Forelimb muscle (tissue), 1 donor: ENCODE results near the gene C1orf185. TPM values are rescaled to one million over a fixed set of nuclear protein-coding genes. Genes with fewer than 3 reads are reported as not detected.
"Not testable (repeated sequence)": the region's sequence is repeated elsewhere in the genome, so short reads cannot be mapped to it uniquely, and the experiment has no call there.

Experiments
- DNase-seq: peaks from one replicate; pipeline ENCODE4 v3.0.0-alpha.2; 2013; ENCODE audit warnings: low read depth
- polyA plus RNA-seq: library from polyadenylated mRNA; unstranded; fragments of 120-200 nt; gene quantifications from one replicate; pipeline ENCODE4 v1.2.1, GENCODE V29; 2013; ENCODE audit not compliant: insufficient read length

Gene C1orf185
- polyA plus RNA-seq, 1 donor, result not detected

DNA sequence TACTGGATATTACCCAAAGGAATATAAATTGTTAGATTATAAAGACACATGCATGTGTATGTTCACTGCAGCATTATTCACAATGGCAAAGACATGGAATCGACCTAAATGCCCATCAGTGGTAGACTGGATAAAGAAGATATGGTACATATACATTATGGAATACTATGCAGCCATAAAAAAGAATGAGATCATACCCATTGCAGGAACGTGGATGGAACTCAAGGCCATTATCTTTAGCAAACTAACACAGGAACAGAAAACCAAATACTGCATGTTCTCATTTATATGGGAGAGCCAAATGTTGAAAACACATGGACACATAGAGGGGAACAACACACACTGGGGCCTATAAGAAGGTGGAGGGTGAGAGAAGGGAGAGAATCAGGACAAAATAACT lies 35.7 kb downstream of the C1orf185 start:
- DNase-seq, result not testable (repeated sequence)

DNA sequence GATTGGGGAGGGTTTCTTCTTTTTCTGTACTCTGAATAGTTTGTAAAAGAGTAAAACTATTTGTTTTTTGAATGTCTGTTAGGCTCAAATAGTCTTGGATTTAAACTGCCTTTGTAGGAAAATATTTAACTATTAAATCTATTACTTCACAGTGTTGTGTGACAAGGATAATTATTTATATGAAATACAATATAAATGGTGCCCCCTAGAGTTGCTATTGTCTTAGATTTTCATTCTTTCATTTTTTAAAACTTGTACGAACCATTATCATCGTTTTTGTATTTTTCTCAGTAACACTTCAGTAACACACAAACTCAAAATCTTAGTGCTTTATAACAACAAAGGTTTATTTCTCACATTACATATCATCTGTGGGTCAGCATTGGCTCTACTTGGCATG lies 37.4 kb downstream of the C1orf185 start:
- no peak for DNase-seq

DNA sequence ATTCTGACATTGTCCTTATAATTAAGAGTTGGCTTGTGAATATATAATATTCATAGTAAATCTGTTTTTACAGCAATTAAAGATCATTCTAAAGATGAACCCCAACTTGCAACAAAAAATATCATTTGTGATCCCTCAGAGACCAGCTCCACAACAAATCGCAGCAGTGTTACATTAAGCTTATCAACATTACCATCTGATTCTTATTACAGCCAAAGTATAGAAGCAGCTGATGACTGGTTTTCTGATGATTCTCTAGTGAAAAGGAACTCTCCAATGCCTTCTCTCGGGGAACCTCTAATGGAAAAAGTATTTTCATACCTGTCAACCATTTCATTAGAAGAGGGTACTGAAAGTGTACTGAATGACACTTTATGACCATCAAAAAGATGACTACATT lies 45.4 kb downstream of the C1orf185 start:
- DNase-seq, result no peak

DNA sequence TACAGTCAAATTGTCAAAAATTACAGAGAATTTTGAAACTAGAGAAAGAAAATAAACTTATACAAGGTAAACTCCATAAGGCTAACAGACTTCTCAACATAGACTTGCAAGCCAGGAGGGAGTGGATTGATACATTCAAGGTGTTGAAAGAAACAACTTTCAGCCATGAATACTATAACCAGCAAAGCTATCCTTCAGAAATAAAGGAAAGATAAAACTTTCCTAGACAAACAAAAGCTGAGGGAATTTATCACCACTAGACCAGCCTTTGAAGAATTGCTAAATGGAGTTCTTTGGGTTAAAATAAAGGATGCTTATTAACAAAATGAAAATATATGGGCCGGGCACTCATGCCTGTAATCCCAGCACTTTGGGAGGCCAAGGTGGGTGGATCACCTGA lies 52.7 kb downstream of the C1orf185 start:
- DNase-seq, result no peak

DNA sequence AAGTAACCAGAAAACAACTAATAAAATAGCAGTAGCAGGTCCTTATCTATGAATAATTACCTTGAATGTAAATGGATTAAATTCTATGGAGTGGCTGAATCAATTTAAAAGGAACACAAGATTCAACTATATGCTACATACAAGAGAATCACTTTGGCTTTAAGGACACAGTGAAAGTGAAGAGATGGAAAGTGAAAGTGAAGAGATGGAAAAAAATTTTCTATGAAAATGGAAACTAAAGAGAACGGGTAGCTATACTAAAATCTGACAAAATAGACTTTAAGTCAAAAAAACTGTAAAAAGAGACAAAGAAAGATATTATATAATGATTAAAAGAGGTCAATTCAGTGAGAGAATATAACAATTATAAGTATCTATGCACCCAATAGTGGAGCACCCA lies 54.7 kb downstream of the C1orf185 start:
- DNase-seq, result no peak

DNA sequence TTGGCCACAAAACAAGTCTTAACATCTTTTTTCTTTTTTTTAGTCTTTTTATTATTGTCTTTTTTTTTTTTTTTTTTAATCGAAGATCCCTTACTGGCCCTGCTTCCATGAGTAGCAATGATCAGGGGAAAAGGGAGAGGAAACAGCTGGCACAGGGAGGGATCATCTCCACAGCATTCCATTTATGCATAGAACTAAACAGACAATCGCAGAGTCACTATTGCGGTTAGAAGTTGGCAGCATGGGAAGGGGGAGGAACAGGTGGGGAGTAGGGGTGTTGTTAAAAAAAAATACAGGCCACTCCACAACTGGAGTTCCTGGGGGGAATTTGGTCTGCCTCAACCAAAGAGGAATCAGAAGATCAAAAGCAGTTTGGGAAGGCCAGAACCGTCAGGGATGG lies 55.4 kb downstream of the C1orf185 start:
- DNase-seq, result no peak

DNA sequence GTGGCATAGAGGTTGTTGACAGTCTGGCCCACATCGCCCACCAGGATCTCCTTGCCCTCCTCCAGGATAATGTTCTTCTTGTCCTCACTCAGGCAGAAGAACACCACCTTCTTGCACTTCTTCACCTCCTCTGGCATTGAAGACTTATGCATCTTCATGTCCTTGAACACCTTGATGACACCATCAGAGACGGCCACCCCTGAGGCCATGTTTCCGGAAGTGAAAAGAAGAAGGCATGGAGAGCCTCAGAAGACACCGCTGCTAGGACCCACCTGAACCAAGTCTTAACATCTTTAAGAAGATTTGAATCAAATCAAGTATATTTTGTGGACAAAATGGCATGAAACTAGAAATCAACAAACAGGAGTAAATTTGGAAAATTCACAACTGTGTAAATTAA lies 56.2 kb downstream of the C1orf185 start:
- no peak for DNase-seq

DNA sequence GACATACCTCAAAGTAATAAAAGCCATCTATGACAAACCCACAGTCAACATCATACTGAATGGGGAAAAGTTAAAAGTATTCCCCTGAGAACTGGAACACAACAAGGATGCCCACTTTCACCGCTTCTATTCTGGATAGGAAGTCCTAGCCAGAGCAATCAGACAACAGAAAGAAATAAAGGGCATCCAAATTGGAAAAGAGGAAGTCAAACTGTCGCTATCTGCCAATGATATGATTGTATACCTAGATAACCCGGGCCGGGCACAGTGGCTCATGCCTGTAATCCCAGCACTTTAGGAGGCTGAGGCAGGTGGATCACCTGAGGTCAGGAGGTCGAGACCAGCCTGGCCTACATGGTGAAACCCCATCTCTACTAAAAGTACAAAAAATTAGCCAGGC lies 60.5 kb downstream of the C1orf185 start:
- DNase-seq, result not testable (repeated sequence)

DNA sequence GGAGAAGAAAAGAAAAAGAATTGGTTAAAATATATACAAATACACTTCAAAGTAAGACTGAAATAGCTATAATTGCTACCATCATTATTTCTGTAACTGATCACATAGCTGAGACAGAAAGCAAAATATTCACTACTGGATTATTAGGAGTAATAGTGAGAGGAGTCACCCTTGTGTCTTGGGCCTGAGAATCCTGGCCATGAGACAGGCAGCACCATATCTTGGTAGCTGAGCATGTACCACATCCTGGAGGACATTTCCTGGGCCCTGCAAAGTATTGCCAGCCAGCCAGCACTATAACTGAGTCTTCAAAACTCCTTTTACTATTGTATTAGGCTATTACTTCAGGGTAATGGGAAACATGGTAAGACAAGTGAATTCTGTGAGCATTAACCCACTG lies 63.5 kb downstream of the C1orf185 start:
- no peak for DNase-seq

DNA sequence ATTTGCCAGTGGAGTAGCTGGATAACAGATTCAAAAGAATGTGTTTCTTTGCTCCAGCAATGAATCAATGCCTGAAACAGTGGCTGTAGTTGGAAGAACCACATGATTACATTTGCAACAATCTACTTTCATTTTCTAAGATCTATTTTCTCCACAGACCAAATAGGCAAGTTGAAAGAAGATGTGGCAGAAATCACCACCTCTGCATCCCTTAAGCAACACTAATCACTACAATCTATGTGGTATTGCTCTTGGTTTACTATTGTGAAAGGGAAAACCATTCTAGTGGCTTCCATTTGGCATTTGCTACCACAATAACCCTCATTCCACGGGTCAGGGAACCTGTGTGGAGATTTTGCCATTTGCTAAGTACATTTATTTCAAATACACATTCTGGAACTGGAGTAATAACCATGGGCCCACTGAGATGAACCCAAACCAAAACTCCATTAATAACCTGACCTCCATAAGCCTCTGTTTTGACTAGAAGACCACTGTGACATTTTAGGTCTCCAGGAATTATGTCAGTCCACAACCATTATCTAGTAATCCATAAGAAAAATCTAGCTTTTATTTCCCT lies 66.3 kb downstream of the C1orf185 start:
- no peak for DNase-seq

DNA sequence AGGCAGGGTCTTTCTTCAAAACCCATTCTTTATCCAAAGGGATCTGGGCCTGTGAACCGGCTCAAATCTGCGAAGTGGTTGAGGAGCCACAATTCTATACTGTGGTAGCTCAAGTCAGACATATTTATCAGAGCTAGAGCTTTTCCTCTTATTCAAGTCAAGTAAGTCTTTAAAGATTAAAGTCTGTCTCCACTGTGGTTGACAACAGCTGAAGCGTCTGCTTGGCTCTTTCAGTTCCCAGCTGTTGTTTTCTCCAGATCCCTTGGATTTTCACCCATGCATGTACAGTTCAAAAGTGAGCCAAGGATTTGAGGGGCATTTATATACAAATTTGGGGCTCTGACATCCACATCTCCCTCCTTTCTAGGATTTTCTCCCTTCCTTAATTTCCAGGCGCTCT lies 66.9 kb downstream of the C1orf185 start:
- DNase-seq, result no peak

DNA sequence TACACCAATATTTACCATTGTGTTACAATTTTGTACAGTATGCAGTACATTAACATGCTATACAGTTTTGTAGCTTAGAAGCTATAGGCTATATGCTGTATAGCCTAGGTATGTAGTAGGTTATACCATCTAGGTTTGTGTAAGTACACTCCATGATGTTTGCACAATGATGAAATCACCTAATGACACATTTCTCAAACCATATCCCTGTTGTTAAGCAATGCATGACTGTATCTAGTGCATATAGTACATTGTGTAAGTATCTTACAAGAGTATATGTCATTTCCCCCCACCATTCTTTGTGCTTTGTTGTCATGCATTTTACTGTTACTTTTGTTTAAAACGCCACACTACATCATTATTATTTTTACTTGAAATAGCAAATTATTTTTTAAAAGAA lies 68.3 kb downstream of the C1orf185 start:
- DNase-seq, result no peak

DNA sequence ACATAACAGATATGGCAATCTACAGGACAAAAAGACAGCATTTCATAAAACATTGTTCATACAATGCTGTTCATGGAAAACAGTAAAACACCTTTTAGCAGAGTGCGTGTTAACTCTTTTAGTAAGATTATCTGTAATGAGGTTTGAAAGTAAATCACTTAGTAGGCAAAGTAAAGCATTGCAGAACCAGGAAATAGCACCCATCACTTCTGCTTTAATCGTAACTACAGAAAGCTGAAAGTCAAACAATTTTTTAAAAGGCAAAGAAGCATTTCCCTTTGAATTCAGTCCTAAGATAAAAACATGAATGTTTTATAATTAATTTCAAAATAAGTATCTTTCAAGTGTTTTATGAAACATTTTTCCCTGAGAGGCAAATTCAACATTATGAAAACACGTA lies 70.8 kb downstream of the C1orf185 start:
- no peak for DNase-seq

DNA sequence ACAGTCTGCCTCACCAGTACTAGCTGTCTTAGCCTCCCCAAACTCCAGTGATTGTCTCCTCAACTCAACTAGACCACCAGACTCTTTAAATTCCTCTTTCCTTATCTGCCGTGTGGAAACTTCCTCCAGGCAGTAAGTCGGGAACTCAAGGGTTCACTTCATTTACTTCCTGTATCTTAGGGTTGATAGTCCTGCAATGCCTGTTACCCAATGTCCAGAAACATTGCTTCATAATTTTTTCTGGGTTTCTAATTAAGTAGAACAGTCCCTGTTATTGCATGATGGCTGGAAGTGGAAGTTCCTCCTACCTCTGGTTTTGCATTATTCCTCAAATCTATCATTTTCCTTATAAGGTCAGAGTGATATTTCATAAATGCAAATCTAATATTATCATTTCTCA lies 73.2 kb downstream of the C1orf185 start:
- DNase-seq, result no peak

DNA sequence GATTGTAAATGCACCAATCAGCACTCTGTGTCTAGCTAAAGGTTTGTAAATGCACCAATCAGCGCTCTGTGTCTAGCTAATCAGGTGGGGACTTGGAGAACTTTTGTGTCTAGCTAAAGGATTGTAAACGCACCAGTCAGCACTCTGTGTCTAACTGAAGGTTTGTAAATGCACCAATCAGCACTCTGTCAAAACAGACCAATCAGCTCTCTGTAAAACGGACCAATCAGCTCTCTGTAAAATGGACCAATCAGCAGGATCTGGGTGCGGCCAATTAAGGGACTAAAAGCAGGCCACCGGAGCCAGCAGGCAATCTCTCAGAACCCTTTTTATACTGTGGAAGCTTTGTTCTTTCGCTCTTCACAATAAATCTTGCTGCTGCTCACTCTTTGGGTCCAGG lies 76.0 kb downstream of the C1orf185 start:
- DNase-seq, result not testable (repeated sequence)

DNA sequence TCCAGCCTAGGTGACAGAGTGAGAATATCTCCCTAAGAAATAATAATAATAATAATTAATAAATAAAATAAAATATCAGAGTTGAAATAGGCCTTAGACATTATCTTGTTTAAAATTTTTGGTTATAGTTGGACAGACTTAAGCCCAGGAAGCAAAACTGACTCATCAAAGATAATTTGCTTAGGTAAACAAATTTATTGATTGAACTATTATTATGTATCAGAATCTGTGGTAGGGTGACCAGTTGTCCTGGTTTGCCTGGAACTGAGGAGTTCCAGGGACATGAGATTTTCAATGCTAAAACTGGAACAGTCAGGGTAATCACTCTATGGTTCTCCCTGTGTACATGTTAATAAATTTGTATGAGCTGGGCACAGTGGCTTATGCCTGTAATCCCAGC lies 86.2 kb downstream of the C1orf185 start:
- no peak for DNase-seq

DNA sequence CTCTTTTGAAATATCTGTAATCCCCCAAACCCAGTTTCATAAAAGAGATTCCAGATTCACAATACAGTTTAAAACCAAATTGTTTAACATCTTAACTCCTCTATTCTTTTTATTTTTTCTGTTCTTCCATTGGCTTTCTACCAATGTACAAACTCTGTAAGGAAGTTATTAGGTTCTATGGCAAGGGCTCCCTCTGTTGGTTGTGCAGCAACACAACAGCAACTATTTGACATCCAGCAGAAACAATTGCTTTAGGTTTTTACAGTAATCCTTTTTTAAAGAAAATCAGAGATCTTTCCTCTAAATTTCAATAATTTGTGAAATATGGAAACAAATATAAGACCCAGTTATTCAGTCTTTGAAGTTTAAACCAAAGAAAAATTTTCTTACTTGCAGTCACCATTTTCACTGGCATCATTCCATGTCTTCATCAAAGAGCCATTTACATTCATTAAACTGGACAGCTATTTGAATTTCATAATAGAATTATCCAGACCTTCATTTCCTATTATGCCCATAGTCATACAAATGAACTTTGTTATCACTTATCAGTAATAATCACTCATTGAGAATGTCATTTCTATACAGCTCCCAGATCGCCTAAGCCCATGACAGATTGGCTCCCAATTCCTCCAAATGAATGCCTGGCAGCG lies 87.5 kb downstream of the C1orf185 start:
- DNase-seq, result peak; percentile 48

DNA sequence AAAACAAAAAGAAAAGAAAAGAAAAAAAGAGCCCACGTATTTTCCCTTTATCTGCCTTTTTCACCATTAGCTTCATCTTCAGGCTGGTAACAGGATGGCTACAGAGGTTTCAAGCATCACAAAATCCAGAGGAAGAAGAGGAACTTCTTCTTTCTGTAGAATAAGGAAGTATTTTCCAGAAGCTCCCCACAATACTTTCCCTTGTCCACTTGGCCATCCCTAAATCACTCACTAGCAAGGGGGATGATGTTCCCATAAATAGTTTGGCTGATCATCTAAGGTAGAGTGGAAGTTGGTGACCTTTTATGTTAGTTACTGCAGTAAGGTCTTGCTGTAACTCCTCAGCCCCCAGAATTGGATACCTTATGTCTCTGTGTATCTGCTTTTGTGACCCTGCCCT lies 88.9 kb downstream of the C1orf185 start:
- no peak for DNase-seq

DNA sequence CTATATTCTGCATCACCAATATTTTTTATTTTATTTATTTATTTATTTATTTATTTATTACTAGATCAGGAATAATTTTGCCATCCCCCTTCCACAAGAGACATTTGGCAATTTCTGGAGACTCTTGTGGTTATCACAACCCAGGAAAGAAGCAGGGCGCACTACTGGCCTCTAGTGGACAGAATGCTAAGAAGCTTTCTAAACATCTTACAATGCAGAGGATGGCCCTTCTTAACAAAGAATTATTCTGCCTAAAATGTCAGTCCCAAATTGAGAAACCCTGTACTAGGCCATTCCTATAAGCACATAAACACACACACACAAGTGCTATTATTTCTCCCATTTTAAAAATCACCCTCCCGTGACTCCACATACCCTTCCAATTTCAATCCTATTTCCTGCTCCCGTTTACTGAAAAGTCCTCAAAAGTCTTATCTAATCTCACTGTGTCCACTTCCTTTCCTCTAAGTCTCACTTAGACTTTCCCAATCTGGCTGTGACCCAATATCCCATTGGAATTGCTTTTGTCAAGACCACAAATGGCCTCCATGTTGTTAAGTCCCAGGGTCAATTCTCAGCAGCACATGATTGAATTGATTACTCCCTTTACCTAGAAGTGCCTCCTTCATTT lies 90.3 kb downstream of the C1orf185 start:
- peak; percentile 50 for DNase-seq

DNA sequence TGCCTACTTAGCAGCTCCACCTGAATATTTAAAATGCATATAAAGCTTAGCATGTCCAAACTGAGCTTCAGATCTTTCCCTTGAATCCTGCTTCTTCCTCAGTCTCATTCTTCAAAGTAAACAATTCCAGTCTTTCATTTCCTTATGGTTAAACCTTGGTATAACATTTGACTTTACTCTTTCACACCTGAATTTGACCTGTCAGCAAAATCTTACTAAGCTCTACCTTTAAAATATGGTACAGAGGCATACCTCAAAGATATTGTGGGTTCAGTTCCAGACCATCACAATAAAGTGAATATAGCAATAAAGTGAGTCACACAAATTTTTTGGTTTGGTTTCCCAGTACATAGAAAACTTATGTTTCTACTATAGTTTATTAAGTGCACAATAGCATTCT lies 91.5 kb downstream of the C1orf185 start:
- DNase-seq, result no peak
